Activated B cell treated with CpG ODN at 0.5 μM for 24 hours (primary cell): ENCODE results near the gene CSMD2. TPM values are rescaled to one million over a fixed set of nuclear protein-coding genes. Genes with fewer than 3 reads are reported as not detected.

Source experiments
- ATAC-seq: fragments of 200-7000 bp; cut with Tn5 transposase; one replicate; pipeline ENCODE4 v1.10.0; 2021; ENCODE audit warnings: low read depth, mild to moderate bottlenecking, moderate library complexity
- CTCF ChIA-PET: fragments of 350-600 bp; sonication (Branson Sonifier 250); formaldehyde crosslinking; loops from one replicate; lab custom pipeline; 2021; ENCODE audit warnings: antibody characterized with exemption; lab: Charles Lee
- POLR2A ChIA-PET: fragments of 350-600 bp; sonication (Branson Sonifier 250); formaldehyde crosslinking; loops from one replicate; lab custom pipeline; 2021; ENCODE audit warnings: antibody characterized with exemption; lab: Charles Lee
- DNase-seq: peaks from one replicate; pipeline ENCODE4 v3.0.0; 2022
- H3K27ac Mint-ChIP-seq: one replicate; pipeline ENCODE4 v1.8.0; 2020; ENCODE audit warnings: mixed read lengths
- H3K27me3 Mint-ChIP-seq: one replicate; pipeline ENCODE4 v1.8.0; 2021; ENCODE audit warnings: mixed read lengths
- H3K36me3 Mint-ChIP-seq: one replicate; pipeline ENCODE4 v1.8.0; 2021; ENCODE audit warnings: low read depth, mixed read lengths
- H3K4me1 Mint-ChIP-seq: one replicate; pipeline ENCODE4 v1.8.0; 2021; ENCODE audit warnings: mixed read lengths
- H3K4me3 Mint-ChIP-seq: one replicate; pipeline ENCODE4 v1.8.0; 2020; ENCODE audit warnings: mild to moderate bottlenecking, mixed read lengths
- H3K9me3 Mint-ChIP-seq: one replicate; pipeline ENCODE4 v1.8.0; 2020; ENCODE audit warnings: mixed read lengths
- CTCF ChIP-seq: fragments of 200-600 bp; IDR thresholded peaks from one replicate; pipeline ENCODE4 v1.8.0; 2022; ENCODE audit warnings: antibody characterized with exemption, mild to moderate bottlenecking
- intact Hi-C: fragments of 100-400 bp; cut with micrococcal nuclease; formaldehyde crosslinking; loops from one replicate; pipeline ENCODE4 v1.15.1; 2024
- total RNA-seq: library from RNA; stranded (reverse); gene quantifications from 2 replicates; pipeline ENCODE4 v1.2.3, GENCODE V29; 2022

The CSMD2 gene
- total RNA-seq, 1 donor from 2014 or later = not detected

- CTCF ChIA-PET = no interaction called here
- intact Hi-C loops = no loop called here
- H3K36me3 Mint-ChIP-seq = no peaks in the 10 kb centered on the region
- TF ChIP-seq CTCF = no peak
- H3K4me1 Mint-ChIP-seq = peaks cover 10% of the 10 kb centered on the region
- DNase-seq = no peak
- no peak overlapping the region for H3K27ac Mint-ChIP-seq
- no peak overlapping the region for H3K4me3 Mint-ChIP-seq
- H3K27me3 Mint-ChIP-seq = peaks cover 4% of the 10 kb centered on the region
- POLR2A ChIA-PET = no interaction called here
- no peak for ATAC-seq
- H3K9me3 Mint-ChIP-seq = no peaks in the 10 kb centered on the region
Observed at GRCh38 chr1:34144766-34145165, 20.3 kb downstream of the CSMD2 start.

GRCh38 chr1:34143975-34144374 is 21.1 kb downstream of the CSMD2 start:
- TF ChIP-seq CTCF = no peak
- Mint-ChIP-seq H3K36me3 (no peaks in the 10 kb centered on the region), H3K4me1 (peaks cover 10% of the 10 kb centered on the region), H3K4me3 (no peak overlapping the region), H3K9me3 (no peaks in the 10 kb centered on the region), H3K27me3 (no peaks in the 10 kb centered on the region), H3K27ac (no peak overlapping the region)
- DNase-seq (no peak), ATAC-seq (no peak)
- ChIA-PET POLR2A (no interaction called here), CTCF (no interaction called here)
- intact Hi-C loops = no loop called here

- Mint-ChIP-seq H3K9me3 (no peaks in the 10 kb centered on the region), H3K27ac (no peak overlapping the region), H3K4me3 (no peak overlapping the region), H3K4me1 (peaks cover 10% of the 10 kb centered on the region), H3K36me3 (no peaks in the 10 kb centered on the region), H3K27me3 (no peaks in the 10 kb centered on the region)
- ChIA-PET CTCF (no interaction called here), POLR2A (no interaction called here)
- DNase-seq (no peak), ATAC-seq (no peak)
- intact Hi-C loops = no loop called here
- no peak for TF ChIP-seq CTCF
Observed at GRCh38 chr1:34140011-34140676, 24.9 kb downstream of the CSMD2 start.

GRCh38 chr1:34137411-34137810 is 27.6 kb downstream of the CSMD2 start:
- Mint-ChIP-seq H3K27me3 (no peaks in the 10 kb centered on the region), H3K4me1 (peaks cover 10% of the 10 kb centered on the region), H3K9me3 (no peaks in the 10 kb centered on the region), H3K27ac (no peak overlapping the region), H3K4me3 (no peak overlapping the region), H3K36me3 (no peaks in the 10 kb centered on the region)
- ChIA-PET CTCF (no interaction called here), POLR2A (no interaction called here)
- intact Hi-C loops = no loop called here
- no peak for TF ChIP-seq CTCF
- ATAC-seq = no peak
- DNase-seq = no peak

- no peak overlapping the region for H3K27ac Mint-ChIP-seq
- no peak overlapping the region for H3K4me3 Mint-ChIP-seq
- H3K36me3 Mint-ChIP-seq = no peaks in the 10 kb centered on the region
- ChIA-PET CTCF (no interaction called here), POLR2A (no interaction called here)
- TF ChIP-seq CTCF = no peak
- ATAC-seq (no peak), DNase-seq (no peak)
- no peaks in the 10 kb centered on the region for H3K9me3 Mint-ChIP-seq
- intact Hi-C loops = no loop called here
- H3K4me1 Mint-ChIP-seq = no peaks in the 10 kb centered on the region
- H3K27me3 Mint-ChIP-seq = no peaks in the 10 kb centered on the region
Observed at GRCh38 chr1:34132161-34132420, 32.9 kb downstream of the CSMD2 start.
